ENCODE data around the gene PNN. TPM values are rescaled to one million over a fixed set of nuclear protein-coding genes. Genes with fewer than 3 reads are reported as not detected.

PNN gene
- total and polyA plus RNA-seq, 2 of the 8 experiments (the other 6 are each of a cell fraction or from before 2014, with no cell fraction given): 27.5 to 121 TPM

DNA sequence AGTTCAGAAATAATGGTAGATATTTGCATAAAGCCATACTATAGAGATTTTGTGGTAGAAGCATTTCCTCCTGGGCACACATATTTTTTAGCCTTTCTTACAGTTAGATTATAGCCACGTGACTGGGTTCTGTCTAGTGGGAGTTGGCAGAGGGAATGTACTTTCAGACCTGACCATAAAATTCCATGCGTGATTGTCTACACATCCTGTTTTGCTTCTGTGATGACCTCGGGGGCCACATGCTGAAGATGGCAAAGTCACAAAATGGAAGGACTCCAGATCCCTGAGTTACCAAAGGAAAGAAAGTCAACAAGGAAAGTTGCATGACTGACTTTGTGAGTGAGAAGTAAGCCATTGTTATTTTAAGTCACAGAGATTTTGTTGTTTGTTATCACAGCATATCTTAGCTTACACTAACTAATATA lies 44.0 kb downstream of the PNN start:
- 93% methylated on average over 3 of the region's 3 CpGs; no CpG with 5 or more reads in 1 of the 2 experiments for WGBS, 2 experiments (ENCODE audit: extremely low coverage in 1 of 2, insufficient coverage in 1 of 2, insufficient read length in 1 of 2, insufficient replicate concordance in 2 of 2, low coverage in 1 of 2, low lambda C conversion rate in 2 of 2, missing lambda C conversion rate in 1 of 2)
- no peak overlapping the region for H3K4me2 ChIP-seq (ENCODE audit: insufficient read depth in 1 of 2, low read depth in 2 of 2, low read length in 2 of 2)
- no peaks in the 10 kb centered on the region for H3K79me2 ChIP-seq (ENCODE audit: control insufficient read depth in 1 of 2, insufficient read depth in 2 of 2, low read length in 2 of 2)

More for the DNA sequence above, 44.0 kb downstream of the PNN start:
- Histone ChIP-seq H3K9me3 (ENCODE audit: insufficient read depth in 2 of 2, low read depth in 1 of 2, low read length in 1 of 2) (no peaks in the 10 kb centered on the region), H2BK5ac (ENCODE audit: low read depth, low read length) (no peak overlapping the region), H3K36me3 (ENCODE audit: control insufficient read depth in 2 of 4, insufficient read depth in 4 of 4, low read length in 3 of 4) (no peaks in the 10 kb centered on the region), H2AFZ (ENCODE audit: low read length) (no peak overlapping the region), H3K4me1 (replicated peaks in 1 of 4; ENCODE audit: control insufficient read depth in 3 of 4, insufficient read depth in 4 of 4, low read length in 3 of 4) (no peaks in the 10 kb centered on the region), H4K20me1 (replicated peaks in 1 of 2; ENCODE audit: control insufficient read depth in 1 of 2, insufficient read depth in 2 of 2, low read length in 2 of 2) (no peaks in the 10 kb centered on the region), H3K18ac (ENCODE audit: extremely low read depth, low read length) (no peak overlapping the region), H3K4ac (replicated peaks; ENCODE audit: insufficient read length, low read depth, low read length) (no peak overlapping the region), H4K91ac (replicated peaks; ENCODE audit: insufficient read length, low read length) (no peak overlapping the region), H3K23ac (ENCODE audit: insufficient read length) (no peak overlapping the region), H2BK120ac (replicated peaks; ENCODE audit: low read depth, low read length) (no peak overlapping the region), H3K14ac (ENCODE audit: insufficient read length) (no peak overlapping the region), H3K27me3 (replicated peaks in 1 of 4; ENCODE audit: control insufficient read depth in 3 of 4, extremely low read depth in 1 of 4, insufficient read depth in 3 of 4, low read length in 3 of 4) (no peaks in the 10 kb centered on the region), H2AK5ac (ENCODE audit: low read depth, low read length) (no peak overlapping the region), H3K4me3 (ENCODE audit: extremely low read depth in 1 of 4, insufficient read depth in 2 of 4, low read depth in 3 of 4, low read length in 4 of 4) (no peak overlapping the region), H3K56ac (replicated peaks; ENCODE audit: insufficient read length, low read depth, low read length) (no peak overlapping the region), H3K23me2 (ENCODE audit: low read depth, low read length) (no peaks in the 10 kb centered on the region), H3K27ac (ENCODE audit: low read depth, low read length) (no peak overlapping the region), H4K8ac (ENCODE audit: extremely low read depth, insufficient read depth, low read length) (no peak overlapping the region), H3K9ac (replicated peaks in 1 of 4; ENCODE audit: extremely low read depth in 1 of 4, low read depth in 3 of 4, low read length in 3 of 4) (no peak overlapping the region), H2BK20ac (ENCODE audit: low read length) (no peak overlapping the region), H4K5ac (ENCODE audit: insufficient read length, low read depth, low read length) (no peak overlapping the region), H2BK15ac (ENCODE audit: low read length) (no peak overlapping the region), H2BK12ac (ENCODE audit: low read depth, low read length) (no peak overlapping the region), H3K79me1 (ENCODE audit: low read depth, low read length) (no peaks in the 10 kb centered on the region)
- no peak for DNase-seq (ENCODE audit: low read depth in 1 of 2, low spot score in 2 of 2)
- no peak for TF ChIP-seq CHD2 (IDR thresholded peaks at IDR 0.05; ENCODE audit: low read length)
- no peak for TF ChIP-seq RFX5 (IDR thresholded peaks at IDR 0.05; ENCODE audit: borderline replicate concordance, low read depth, low read length)
- no peak for TF ChIP-seq RAD21 (IDR thresholded peaks at IDR 0.05 in 1 of 2, conservative IDR thresholded peaks at IDR 0.05 in 1 of 2; ENCODE audit: low read depth in 2 of 2, low read length in 2 of 2)
- no peak for TF ChIP-seq KDM4A (IDR thresholded peaks at IDR 0.05; ENCODE audit: low read depth, low read length, severe bottlenecking)
- TF ChIP-seq PHF8 (conservative IDR thresholded peaks at IDR 0.05; ENCODE audit: low read depth, low read length): no peak
- TF ChIP-seq SUZ12 (IDR thresholded peaks at IDR 0.05; ENCODE audit: low read length): no peak
- no peak for TF ChIP-seq SIX5 (IDR thresholded peaks at IDR 0.05; ENCODE audit: low read depth, low read length)
- no peak for TF ChIP-seq ASH2L (IDR thresholded peaks at IDR 0.05; ENCODE audit: low read length)
- TF ChIP-seq, protein P1, sequence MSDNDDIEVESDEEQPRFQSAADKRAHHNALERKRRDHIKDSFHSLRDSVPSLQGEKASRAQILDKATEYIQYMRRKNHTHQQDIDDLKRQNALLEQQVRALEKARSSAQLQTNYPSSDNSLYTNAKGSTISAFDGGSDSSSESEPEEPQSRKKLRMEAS (IDR thresholded peaks at IDR 0.05): no peak
- TF ChIP-seq ZNF274 (IDR thresholded peaks at IDR 0.05; ENCODE audit: borderline replicate concordance, extremely low read depth, low read length): no peak
- no peak for TF ChIP-seq POU5F1 (IDR thresholded peaks at IDR 0.05; ENCODE audit: low read depth, low read length)
- ChIA-PET POLR2A (ENCODE audit: partially characterized antibody) (interaction anchor here (0.8 kb wide), 1 partner anchor 44 kb away, joined by 3 read pairs; the partner anchor contains the start of gene PNN), CTCF (ENCODE audit: partially characterized antibody) (interaction anchor here (0.6 kb wide), 1 partner anchor 82 kb away, joined by 3 read pairs; no protein-coding TSS in a partner anchor)
- FAIRE-seq: no peak
